ENCODE data around the gene THAP12.

- TF ChIP-seq CTCF (IDR thresholded peaks at IDR 0.05) (no peak), POLR2A (IDR thresholded peaks at IDR 0.05; ENCODE audit: low read length) (no peak), ZFP36 (IDR thresholded peaks at IDR 0.05; ENCODE audit: borderline replicate concordance, partially characterized antibody) (no peak), REST (IDR thresholded peaks at IDR 0.05) (no peak), EP300 (IDR thresholded peaks at IDR 0.05) (no peak), ESRRA (IDR thresholded peaks at IDR 0.05; ENCODE audit: borderline replicate concordance, low read length) (no peak), PHF8 (IDR thresholded peaks at IDR 0.05; ENCODE audit: borderline replicate concordance, low read depth) (no peak), CHD2 (IDR thresholded peaks at IDR 0.05; ENCODE audit: low read length, partially characterized antibody) (no peak), CEBPB (IDR thresholded peaks at IDR 0.05) (no peak), HMGXB4 (CRISPR knock-in tag; IDR thresholded peaks at IDR 0.05; ENCODE audit: borderline replicate concordance) (no peak), FOSB (CRISPR knock-in tag; IDR thresholded peaks at IDR 0.05) (no peak), RFX5 (IDR thresholded peaks at IDR 0.05) (no peak), NR3C1 (IDR thresholded peaks at IDR 0.05) (no peak), FOSL2 (IDR thresholded peaks at IDR 0.05) (no peak), FOSL2 (CRISPR knock-in tag; IDR thresholded peaks at IDR 0.05) (no peak)
These were observed 16.5 kb upstream of the THAP12 start for GRCh38 chr11:76397383-76397782.
